Natural killer cell (primary cell): ENCODE results near the gene ALDOB. TPM values are rescaled to one million over a fixed set of nuclear protein-coding genes. Genes with fewer than 3 reads are reported as not detected.
A peak's percentile ranks its signal among the peaks of the same experiment; 100 is the strongest.

Source experiments
- ATAC-seq, 3 donors: fragments of 150-1000 bp in 2 of 3; fragments of 200-7000 bp in 1 of 3; cut with Tn5 transposase; 1 replicate in 1 of 3; 2 replicates in 2 of 3; pipeline ENCODE4 v1.10.0; 2021; ENCODE audit warnings: mild to moderate bottlenecking in 2 of 3, moderate library complexity in 2 of 3
- DNase-seq, 2 donors: peaks; one replicate each; pipeline versions ENCODE4 v3.0.0 to v3.0.0-alpha.2; 2013 to 2021; ENCODE audit warnings: mixed read lengths in 1 of 2
- H3K27ac ChIP-seq: one replicate; pipeline ENCODE4 v1.5.1; 2013; ENCODE audit warnings: mild to moderate bottlenecking, low read length
- H3K27me3 ChIP-seq: one replicate; pipeline ENCODE4 v1.6.1; 2013; ENCODE audit warnings: low read length; ENCODE audit not compliant: control insufficient read depth, insufficient read depth
- H3K36me3 ChIP-seq: one replicate; pipeline ENCODE4 v1.6.1; 2013; ENCODE audit warnings: low read length; ENCODE audit not compliant: control insufficient read depth, insufficient read depth
- H3K4me1 ChIP-seq: one replicate; pipeline ENCODE4 v1.6.1; 2013; ENCODE audit warnings: low read length; ENCODE audit not compliant: control insufficient read depth, insufficient read depth
- H3K4me3 ChIP-seq: one replicate; pipeline ENCODE4 v1.5.1; 2013; ENCODE audit warnings: low read length
- H3K9me3 ChIP-seq: one replicate; pipeline ENCODE4 v1.6.1; 2013; ENCODE audit warnings: low read length; ENCODE audit not compliant: control insufficient read depth, insufficient read depth
- H3K27ac Mint-ChIP-seq, 2 donors: one replicate each; pipeline ENCODE4 v1.8.0; 2022; ENCODE audit warnings: mild to moderate bottlenecking in 2 of 2, mixed read lengths in 2 of 2, moderate library complexity in 1 of 2
- H3K27me3 Mint-ChIP-seq, 2 donors: one replicate each; pipeline ENCODE4 v1.8.0; 2022; ENCODE audit warnings: low read depth in 2 of 2, mixed read lengths in 2 of 2
- H3K36me3 Mint-ChIP-seq: one replicate; pipeline ENCODE4 v1.8.0; 2022; ENCODE audit warnings: mixed read lengths
- H3K4me1 Mint-ChIP-seq, 2 donors: one replicate each; pipeline ENCODE4 v1.8.0; 2022; ENCODE audit warnings: mixed read lengths in 2 of 2
- H3K4me3 Mint-ChIP-seq: one replicate; pipeline ENCODE4 v1.8.0; 2022; ENCODE audit warnings: mild to moderate bottlenecking, moderate library complexity, mixed read lengths
- H3K9me3 Mint-ChIP-seq, 2 donors: one replicate each; pipeline ENCODE4 v1.8.0; 2022; ENCODE audit warnings: mixed read lengths in 2 of 2
- CTCF ChIP-seq: fragments of 200-600 bp; IDR thresholded peaks from one replicate; pipeline ENCODE4 v1.8.0; 2022; ENCODE audit warnings: antibody characterized with exemption
- WGBS: methylation state at CpG from one replicate; pipeline ENCODE4 v1.1.7; 2013; ENCODE audit warnings: missing lambda C conversion rate; ENCODE audit not compliant: insufficient coverage; 5-methylcytosine and 5-hydroxymethylcytosine counted together
- intact Hi-C: fragments of 100-400 bp; cut with micrococcal nuclease; formaldehyde crosslinking; loops from one replicate; pipeline ENCODE4 v1.14.2; 2022
- total RNA-seq, 4 donors: library from RNA; stranded (reverse); fragments of 120-200 nt in 1 of 4; gene quantifications; one replicate each; pipeline versions ENCODE4 v1.2.3 to v1.2.4, GENCODE V29; 2013 to 2022

ALDOB gene
- total RNA-seq, 3 donors from 2014 or later (not counting 1 experiment from before 2014, with no cell fraction given): not detected

- H3K9me3 Mint-ChIP-seq: no peaks in the 10 kb centered on the region
- H3K4me3 ChIP-seq: no peak overlapping the region
- peaks cover 18 to 27% of the 10 kb centered on the region in 2 donors for H3K27me3 Mint-ChIP-seq
- intact Hi-C loops: no loop called here
- no peaks in the 10 kb centered on the region for H3K36me3 ChIP-seq
- WGBS: 96% methylated on average over 4 of the region's 4 CpGs
- DNase-seq: no peak
- TF ChIP-seq CTCF: no peak
- H3K4me1 Mint-ChIP-seq: no peaks in the 10 kb centered on the region
- H3K27ac ChIP-seq: no peak overlapping the region
- no peak overlapping the region for H3K4me3 Mint-ChIP-seq
- H3K27ac Mint-ChIP-seq: no peak overlapping the region
- peaks cover 6% of the 10 kb centered on the region for H3K27me3 ChIP-seq
- no peaks in the 10 kb centered on the region for H3K36me3 Mint-ChIP-seq
- no peak for ATAC-seq
- no peaks in the 10 kb centered on the region for H3K4me1 ChIP-seq
- no peaks in the 10 kb centered on the region for H3K9me3 ChIP-seq
Observed at GRCh38 chr9:101460965-101461364, 25.4 kb upstream of the ALDOB start.

- Histone ChIP-seq H3K4me3 (no peak overlapping the region), H3K9me3 (no peaks in the 10 kb centered on the region), H3K4me1 (no peaks in the 10 kb centered on the region), H3K27ac (no peak overlapping the region), H3K36me3 (no peaks in the 10 kb centered on the region), H3K27me3 (peaks cover 3% of the 10 kb centered on the region)
- Mint-ChIP-seq H3K4me3 (no peak overlapping the region), H3K4me1 (no peaks in the 10 kb centered on the region), H3K36me3 (no peaks in the 10 kb centered on the region), H3K9me3 (no peaks in the 10 kb centered on the region), H3K27me3 (peaks cover 11 to 15% of the 10 kb centered on the region in 2 donors), H3K27ac (no peak overlapping the region)
- DNase-seq (peak in 1 of 2 donors; percentile 60), ATAC-seq (peak in 2 of 3 donors; percentile 49)
- peak; percentile 14 for TF ChIP-seq CTCF
- 21% methylated on average over 5 of the region's 9 CpGs for WGBS
- intact Hi-C loops: loop anchor here (1.0 kb wide), 1 partner anchor 71 kb away; no protein-coding TSS in a partner anchor
Observed at GRCh38 chr9:101458963-101459631, 23.5 kb upstream of the ALDOB start.

GRCh38 chr9:101457003-101457402, 21.4 kb upstream of the ALDOB start:
- Mint-ChIP-seq H3K9me3 (no peaks in the 10 kb centered on the region), H3K27me3 (peaks cover 10% of the 10 kb centered on the region in 2 donors), H3K36me3 (no peaks in the 10 kb centered on the region), H3K4me1 (no peaks in the 10 kb centered on the region), H3K27ac (no peak overlapping the region), H3K4me3 (no peak overlapping the region)
- no peaks in the 10 kb centered on the region for H3K4me1 ChIP-seq
- WGBS: 75% methylated on average over 3 of the region's 3 CpGs
- H3K27me3 ChIP-seq: peaks cover 3% of the 10 kb centered on the region
- no peaks in the 10 kb centered on the region for H3K36me3 ChIP-seq
- intact Hi-C loops: no loop called here
- no peak for DNase-seq
- no peak overlapping the region for H3K4me3 ChIP-seq
- no peak overlapping the region for H3K27ac ChIP-seq
- ATAC-seq: no peak
- TF ChIP-seq CTCF: no peak
- peaks cover 6% of the 10 kb centered on the region for H3K9me3 ChIP-seq
